GM08714 (cell line): ENCODE results near the gene RPS6KB1.
"Not testable (repeated sequence)": the region's sequence is repeated elsewhere in the genome, so short reads cannot be mapped to it uniquely, and the experiment has no call there.

Experiments used
- H3K4me3 ChIP-seq: fragments of 200-500 bp; sonication (Bioruptor generic); 2 replicates; pipeline ENCODE4 v1.5.1; 2014; ENCODE audit warnings: mild to moderate bottlenecking, low read length, inconsistent platforms
- ZNF274 ChIP-seq: IDR thresholded peaks from 2 replicates; pipeline ENCODE4 v1.6.1; 2012; ENCODE audit warnings: mild to moderate bottlenecking, low read depth, low read length

The RPS6KB1 gene

DNA sequence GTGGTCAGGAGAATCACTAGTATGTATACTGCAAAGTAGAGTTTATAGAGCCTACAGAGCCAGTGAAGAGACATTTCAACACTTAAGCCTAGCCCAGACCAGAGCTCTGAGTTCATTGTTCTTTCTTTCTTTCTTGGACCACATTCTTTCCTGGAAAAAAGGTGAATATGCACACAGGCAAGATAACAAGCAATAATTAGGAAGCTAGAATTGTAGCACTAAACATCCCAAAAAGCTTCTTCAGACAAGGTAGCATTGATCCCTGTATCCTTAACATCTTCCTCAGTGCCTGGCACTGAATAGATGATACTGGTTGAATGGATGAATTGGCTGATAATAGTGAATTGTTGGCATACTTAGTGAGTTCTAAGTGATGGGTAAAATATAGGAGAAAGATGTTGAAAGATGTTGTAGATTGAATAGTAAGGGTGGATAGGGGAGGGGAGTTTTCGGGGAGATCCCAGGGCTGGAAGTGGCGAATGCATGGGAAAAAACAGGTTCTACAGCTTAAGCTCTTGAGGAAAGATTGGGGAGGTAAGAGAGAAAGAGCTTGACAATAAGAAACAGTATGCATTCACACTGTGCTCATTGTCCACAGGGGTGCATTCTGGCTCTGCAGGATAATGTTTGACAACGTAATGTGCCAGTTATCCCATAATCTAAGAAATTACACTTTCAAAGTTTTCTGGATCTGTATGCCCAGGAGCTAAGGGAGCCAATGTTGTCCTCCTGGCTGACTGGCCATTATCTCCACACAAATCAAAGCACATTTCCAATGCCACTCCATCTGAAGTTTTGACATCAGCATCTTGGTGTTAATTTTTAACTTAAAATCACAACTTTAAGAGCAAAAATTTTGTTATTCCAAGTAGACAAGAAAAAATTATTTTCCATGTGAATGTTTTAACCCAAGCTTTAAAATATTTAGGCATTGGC, 35.8 kb upstream of the RPS6KB1 start:
- no peak overlapping the region for H3K4me3 ChIP-seq
- TF ChIP-seq ZNF274, result no peak

DNA sequence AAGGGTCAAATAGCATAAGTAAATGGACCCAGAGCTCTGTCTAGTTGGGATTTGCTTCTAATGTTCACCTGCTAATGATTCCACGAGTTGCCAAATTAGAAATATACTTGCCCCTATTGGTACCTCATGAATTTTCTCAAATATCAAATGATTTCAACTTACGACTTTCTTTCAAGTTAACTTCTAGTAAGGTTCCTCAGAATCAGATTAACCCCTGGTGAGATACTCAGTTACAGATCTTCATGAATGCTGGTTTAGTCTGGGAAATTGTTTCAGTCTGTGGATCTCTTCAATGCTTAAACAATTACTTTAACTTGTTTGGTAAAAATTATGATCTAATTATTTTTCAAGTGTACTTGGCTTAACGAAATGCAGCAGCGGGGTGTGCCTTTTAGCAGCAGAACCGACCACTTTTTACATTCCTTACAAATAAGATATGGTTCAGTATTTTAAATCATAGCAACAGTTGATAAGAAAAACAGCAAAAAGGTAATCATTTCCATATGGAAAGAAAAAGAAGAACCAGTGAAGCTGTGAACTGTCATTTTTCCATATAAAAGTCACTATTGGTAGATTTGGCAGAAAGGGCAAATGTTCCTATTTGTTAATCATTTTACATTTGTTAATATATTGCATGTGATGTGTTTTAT, 34.6 kb upstream of the RPS6KB1 start:
- TF ChIP-seq ZNF274, result no peak
- H3K4me3 ChIP-seq, result no peak overlapping the region

DNA sequence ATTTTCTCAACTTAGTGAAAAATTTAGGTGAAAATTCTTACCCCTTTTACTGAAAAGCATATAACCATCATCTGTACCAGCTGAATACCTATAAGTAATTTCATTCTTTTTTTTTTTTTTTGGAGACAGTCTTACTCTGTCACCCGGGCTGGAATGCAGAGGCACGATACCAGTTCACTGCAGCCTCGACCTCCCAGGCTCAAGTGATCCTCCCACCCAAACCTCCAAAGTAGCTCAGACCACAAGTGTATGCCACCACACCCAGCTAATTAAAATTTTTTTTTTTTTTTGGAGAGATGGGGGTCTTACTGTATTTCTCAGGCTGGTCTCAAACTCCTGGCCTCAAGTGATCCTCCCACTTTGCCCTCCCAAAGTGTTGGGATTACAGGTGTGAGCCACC, 34.0 kb upstream of the RPS6KB1 start:
- no peak overlapping the region for H3K4me3 ChIP-seq
- TF ChIP-seq ZNF274, result no peak

DNA sequence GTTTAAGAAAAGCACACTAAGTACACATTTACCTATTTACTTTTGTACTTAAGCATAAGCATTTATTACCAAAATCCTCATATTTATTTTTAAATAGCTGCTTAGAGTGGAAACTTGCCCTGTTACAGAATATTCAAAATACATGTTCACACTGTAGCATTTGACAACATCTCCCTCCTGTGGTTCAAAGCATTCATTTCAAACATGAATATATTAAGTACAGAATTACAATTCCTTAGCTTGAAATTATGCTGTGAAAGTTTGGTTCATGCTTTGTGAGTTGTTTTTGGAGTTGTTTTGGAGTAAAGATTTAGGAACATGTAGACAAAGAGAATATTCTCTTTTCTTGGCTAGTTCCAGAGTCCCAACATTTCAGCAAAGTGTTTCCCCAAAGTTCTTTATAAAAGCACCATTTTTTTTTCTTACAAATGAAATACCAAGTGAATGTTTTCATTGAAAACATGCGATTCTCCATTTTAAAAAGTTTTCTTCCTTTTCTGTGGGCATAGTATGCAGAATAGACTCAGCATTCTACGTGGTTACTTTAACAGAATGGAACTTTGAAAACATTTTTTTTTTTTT, 33.4 kb upstream of the RPS6KB1 start:
- no peak for TF ChIP-seq ZNF274

DNA sequence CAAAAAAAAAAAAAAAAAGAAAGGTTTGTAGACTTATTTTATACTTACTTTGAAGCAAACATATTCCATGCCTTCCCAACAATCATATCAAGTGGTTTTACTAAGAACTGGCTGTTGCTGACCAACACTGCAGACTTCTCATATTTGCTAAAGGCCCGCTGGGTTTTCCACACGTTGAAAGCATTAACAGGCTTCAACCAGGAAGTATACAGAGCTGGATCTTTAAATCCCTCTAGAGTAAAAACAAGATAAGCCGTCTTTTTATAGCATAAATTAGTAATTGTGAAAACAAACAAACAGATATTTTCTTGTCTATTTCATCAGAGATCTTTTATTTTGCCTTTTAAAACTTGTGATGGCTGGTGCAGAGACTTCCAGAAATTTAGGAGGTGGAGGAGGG, 29.3 kb upstream of the RPS6KB1 start:
- TF ChIP-seq ZNF274, result no peak
- H3K4me3 ChIP-seq, result no peak overlapping the region

More for the DNA sequence above, 33.4 kb upstream of the RPS6KB1 start:
- no peak overlapping the region for H3K4me3 ChIP-seq

DNA sequence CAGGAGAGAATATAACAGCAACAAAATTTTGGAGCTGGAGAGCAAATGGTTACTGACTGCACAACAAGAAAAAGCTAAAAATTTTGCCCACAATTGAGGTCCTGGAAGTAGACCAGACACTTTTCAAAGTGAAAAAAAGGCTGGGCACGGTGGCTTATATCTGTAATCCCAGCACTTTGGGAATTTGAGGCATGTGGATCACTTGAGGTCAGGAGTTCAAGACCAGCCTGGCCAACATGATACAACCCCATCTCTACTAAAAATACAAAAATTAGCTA, 23.0 kb upstream of the RPS6KB1 start:
- no peak for TF ChIP-seq ZNF274
- H3K4me3 ChIP-seq, result no peak overlapping the region

DNA sequence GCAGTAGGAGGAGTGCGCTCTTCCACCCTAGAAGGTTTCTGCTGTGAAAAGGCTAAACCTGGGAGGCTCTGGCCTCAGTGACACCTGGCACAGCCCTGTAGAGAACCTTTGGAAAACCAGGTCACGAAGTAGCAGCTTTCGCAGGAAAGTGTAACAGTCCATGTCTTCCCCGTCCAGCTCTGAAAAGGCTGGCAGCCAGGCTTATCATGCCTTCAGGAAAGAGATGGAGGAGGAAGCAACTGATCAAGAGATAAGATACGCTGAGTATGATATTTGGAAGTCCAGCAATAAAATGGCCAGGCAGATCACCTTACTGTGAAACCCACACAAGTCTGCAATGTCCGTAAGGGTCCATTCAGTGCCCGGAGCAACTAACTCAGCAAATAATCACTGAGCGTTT, 22.4 kb upstream of the RPS6KB1 start:
- TF ChIP-seq ZNF274, result no peak
- H3K4me3 ChIP-seq, result no peak overlapping the region

DNA sequence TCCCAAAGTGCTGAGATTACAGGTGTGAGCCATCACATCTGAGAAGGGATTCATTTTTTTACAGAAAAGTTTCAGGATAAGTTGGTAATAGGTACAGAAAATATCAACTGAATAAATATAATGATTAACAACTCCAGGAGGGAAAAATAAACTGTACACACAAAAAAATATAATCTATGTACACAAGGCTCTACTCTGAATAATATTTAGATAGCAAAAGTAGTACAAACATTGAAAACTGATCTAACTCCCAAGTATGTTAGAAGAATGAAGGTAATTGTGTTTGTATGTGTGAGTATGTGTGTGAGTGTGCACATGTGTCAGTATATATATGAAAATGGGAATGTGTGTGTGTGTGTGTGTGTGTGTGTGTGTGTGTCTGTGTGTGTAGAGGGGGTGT, 20.6 kb upstream of the RPS6KB1 start:
- no peak overlapping the region for H3K4me3 ChIP-seq
- TF ChIP-seq ZNF274, result no peak

DNA sequence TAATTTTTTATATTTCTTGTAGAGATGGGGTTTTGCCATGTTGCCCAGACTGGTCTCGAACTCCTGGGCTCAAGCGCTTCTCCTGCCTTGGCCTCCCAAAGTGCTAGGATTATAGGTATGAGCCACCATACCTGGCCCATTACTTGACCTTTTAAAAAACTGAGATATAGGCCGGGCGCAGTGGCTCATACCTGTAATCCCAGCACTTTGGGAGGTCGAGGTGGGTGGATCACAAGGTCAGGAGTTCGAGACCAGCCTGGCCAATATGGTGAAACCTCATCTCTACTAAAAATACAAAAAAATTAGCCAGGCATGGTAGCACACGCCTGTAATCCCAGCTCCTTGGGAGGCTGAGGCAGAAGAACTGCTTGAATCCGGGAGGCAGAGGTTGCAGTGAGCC, 19.5 kb upstream of the RPS6KB1 start:
- not testable (repeated sequence) for H3K4me3 ChIP-seq

DNA sequence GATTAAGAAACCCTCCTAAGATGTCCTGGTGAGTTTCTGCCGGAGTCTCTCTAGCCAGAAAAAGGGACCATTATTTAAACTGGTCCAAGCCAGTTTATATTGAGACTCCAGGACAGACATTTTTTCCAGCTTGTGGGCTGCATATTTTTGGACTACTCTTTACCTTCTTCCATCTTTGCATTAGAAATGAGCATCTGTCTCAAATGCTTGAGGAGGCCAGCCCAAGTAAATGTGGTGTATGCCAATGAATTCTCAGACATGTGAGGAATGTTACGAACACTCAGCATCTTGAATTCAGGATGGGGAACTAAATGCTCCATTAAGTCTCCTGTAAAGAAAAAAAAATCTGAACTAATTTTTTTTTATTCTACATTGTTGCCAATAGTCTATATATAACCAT, 18.5 kb upstream of the RPS6KB1 start:
- H3K4me3 ChIP-seq, result no peak overlapping the region
- TF ChIP-seq ZNF274, result no peak

DNA sequence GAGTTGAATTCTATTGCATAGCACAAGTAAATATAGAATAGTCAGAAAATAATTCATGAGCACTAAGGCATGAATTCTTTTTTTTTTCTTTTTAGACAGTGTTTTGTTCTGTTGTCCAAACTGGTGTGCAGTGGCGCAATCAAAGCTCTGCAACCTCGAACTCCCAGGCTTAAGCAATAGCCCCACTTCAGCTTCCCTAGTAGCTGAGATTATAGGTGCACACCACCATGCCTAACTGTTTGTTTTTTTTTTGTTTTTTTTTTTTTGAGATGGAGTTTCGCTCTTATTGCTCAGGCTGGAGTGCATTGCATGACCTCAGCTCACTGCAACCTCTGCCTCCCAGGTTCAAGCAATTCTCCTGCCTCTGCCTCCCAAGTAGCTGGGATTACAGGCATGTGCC, 16.8 kb upstream of the RPS6KB1 start:
- no peak overlapping the region for H3K4me3 ChIP-seq
- TF ChIP-seq ZNF274, result no peak

DNA sequence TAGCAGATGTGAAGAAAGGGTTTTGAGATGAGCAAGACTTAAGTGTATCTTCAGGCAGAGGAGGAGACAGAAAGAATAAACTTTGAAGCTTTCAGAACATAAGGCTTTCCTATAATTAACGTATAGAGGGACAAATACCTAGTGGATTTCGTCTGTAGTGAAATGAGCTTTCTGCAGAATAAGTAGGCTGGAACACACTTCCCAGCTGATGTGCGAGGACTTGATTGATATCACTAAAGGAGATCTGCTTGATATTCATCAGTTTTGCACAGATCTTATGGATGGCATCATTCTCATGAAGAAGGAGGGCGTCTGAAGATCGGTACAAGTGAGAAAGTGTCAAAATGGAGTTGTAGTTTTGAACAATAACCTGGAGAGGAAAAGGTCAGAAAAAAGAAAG, 15.0 kb upstream of the RPS6KB1 start:
- no peak for TF ChIP-seq ZNF274
- H3K4me3 ChIP-seq, result no peak overlapping the region

DNA sequence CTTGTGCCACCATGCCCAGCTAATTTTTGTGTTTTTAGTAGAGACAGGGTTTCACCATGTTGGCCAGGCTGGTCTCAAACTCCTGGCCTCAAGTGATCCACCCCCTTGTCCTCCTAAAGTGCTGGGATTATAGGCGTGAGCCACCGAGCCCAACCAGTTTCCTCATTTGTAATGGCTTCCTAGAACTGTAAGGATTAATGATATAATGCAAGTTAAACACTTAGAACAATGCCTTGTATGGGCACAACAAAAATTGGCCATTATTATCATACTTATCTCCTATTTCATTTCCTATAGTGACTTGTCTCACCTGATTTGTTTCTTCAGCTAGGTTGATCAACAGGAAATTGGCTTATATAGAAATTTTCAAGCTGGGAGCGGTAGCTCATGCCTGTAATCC, 14.3 kb upstream of the RPS6KB1 start:
- H3K4me3 ChIP-seq, result no peak overlapping the region
- no peak for TF ChIP-seq ZNF274

DNA sequence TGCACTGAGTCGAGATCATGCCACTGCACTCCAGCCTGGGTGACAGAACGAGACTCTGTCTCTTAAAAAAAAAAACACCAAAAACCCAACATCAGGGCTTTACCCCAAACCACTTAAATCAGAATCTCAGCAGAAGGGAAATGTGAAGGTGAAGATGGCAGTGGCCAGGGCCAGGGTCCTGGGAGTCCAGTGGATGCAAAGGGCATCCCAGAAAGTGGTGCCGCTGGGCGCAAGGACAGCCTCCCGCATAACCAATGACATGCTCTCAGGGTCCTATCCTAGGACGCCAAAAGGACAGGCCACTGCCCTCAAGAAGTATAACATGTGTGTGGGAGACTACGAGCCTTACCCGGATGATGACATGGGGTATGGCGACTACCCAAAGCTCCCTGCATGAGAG, 8.1 kb upstream of the RPS6KB1 start:
- no peak for TF ChIP-seq ZNF274
- H3K4me3 ChIP-seq, result no peak overlapping the region

DNA sequence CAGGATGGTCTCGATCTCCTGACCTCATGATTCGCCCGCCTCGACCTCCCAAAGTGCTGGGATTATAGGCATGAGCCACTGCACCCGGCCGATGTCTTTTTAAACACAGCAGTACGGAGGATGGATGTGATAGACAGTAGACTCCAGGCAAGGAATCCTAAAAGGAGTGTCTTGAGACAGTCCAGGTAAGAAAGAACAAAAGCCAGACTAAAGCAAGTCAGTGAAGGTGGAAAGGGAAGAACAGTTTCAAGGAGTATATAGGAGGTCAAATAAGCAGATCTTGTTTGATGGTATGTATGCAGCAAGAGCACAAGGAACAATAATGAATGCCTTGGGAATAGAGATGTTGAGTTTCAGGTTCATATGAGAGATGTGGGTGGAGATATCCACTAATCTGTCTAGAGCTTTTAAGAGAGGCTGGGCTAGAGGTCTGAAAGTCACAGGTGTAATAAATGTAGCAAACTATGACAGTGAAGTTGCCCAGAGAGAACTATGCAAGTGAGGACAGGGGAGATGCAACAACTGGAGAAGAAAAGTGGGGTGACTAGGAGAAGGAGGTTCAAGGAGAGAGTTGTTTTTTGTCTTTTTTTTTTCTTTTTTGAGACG, 4.7 kb upstream of the RPS6KB1 start:
- no peak for TF ChIP-seq ZNF274
- H3K4me3 ChIP-seq, result no peak overlapping the region

DNA sequence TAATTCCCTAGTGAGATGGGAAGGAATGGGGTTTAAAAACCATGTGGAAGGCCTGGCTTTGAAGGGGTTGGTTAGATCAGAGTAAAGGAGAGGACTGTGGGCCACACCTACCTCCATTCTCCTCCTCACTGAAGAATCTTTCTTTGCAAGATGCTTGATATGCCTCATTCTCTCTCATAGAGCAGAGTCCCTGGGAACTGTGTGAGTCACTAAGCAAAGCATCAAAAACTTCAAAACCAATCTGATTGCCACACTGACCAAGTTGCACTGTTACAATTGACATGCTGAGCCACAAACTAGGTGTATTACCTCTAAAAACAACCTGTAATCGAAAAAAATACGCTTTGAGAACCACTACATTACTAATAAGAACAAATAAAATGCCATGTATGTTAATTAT, 2.2 kb upstream of the RPS6KB1 start:
- TF ChIP-seq ZNF274, result no peak
- H3K4me3 ChIP-seq, result no peak overlapping the region
